NCI-H82 treated with DMSO at 0.1 percent for 48 hours (cell line): ENCODE results near the gene CCDC47.

ENCODE experiments used
- DNase-seq: peaks from one replicate; lab custom pipeline; 2025; ENCODE audit not compliant: unreplicated experiment; lab: John Stamatoyannopoulos, UW

Gene CCDC47

DNA sequence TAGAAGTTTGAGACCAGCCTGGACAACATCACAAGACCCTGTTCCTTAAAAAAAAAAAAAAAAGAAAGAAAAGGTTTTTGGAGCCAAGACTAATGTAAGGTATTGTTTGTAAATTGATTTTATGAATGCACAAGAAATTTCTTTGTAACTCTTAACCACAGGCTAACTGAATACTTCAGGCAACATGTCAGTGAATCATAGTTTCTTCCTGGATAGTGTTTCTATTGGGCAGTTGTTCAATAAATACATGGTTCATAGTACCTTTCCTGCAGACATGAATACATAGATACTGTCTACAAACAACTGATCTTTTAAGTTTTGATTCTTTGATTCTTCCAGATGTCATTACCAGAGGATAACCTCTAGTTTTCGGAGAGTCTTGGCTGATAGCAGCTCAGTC is 12.2 kb upstream of the CCDC47 start:
- DNase-seq = no peak

DNA sequence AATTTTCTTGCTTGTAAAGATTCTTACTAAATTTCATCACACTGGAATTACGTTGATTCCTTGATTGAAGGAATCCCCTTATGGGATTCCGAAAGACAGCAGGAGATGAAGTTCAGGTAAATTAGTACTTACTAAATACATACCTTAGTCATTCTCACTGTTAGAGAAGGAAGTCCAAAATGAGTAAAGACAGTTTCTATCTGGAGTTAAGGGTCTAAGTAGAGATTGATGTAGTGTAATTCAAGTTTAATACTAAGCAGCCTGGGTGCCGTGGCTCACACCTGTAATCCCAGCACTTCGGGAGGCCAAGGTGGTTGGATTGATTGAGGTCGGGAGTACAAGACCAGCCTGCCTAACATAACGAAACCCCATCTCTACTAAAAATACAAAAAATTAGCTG is 10.1 kb upstream of the CCDC47 start:
- no peak for DNase-seq

- no peak for DNase-seq
Observed at GRCh38 chr17:63780928-63781327, 7.5 kb upstream of the CCDC47 start.

- no peak for DNase-seq
Observed at GRCh38 chr17:63780507-63780906, 7.1 kb upstream of the CCDC47 start.

- DNase-seq = no peak
Observed at GRCh38 chr17:63775420-63775819, 2.0 kb upstream of the CCDC47 start.

- DNase-seq = no peak
Observed at GRCh38 chr17:63774969-63775265, 1.5 kb upstream of the CCDC47 start.

- peak; percentile 41 for DNase-seq
Observed at GRCh38 chr17:63774141-63774968, 958 bp upstream of the CCDC47 start, which contains the start of gene DDX42. Gene DDX42 (plus strand): TSS chr17:63774170. CDS start chr17:63787050, 12,880 bp downstream.

DNA sequence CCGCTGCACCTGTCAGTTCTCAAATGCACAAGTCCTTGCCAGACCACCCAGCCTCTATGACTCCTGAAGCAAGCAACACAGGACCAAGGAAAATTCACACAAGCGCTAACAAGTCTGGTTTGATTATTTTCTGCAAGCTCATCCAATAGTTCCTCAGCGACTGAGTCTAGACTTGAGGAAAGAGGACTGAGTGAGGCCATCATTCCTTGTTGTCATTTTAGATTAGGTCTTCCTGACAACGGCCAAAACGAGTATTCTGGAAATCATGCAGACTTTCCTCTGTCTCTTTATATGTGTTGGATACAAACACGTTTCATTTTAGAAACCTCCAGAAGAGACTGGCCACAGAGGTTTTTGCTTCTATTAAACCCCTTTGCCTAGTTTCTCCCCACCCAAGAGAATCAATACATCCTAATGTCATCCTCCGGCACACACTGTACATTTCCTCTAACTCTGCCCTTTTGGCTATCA is 561 bp downstream of the CCDC47 start:
- DNase-seq = no peak

DNA sequence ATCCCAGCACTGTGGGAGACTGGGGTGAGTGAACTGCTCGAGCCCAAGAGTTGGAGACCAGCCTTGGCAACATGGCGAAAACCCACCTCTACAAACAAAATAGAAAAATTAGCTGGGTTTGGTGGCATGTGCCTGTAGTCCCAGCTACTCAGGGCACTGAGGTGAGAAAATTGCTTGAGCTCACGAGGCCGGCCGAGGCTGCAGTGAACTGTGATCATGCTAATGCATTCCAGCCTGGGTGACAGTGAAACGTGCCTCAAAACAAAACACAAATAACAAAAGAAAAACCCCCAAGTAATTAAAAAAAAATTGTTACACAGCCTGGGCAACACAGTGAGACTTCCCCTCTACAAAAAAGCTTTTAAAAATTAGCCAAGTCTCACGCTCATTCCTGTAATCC is 5.0 kb downstream of the CCDC47 start:
- DNase-seq = no peak

DNA sequence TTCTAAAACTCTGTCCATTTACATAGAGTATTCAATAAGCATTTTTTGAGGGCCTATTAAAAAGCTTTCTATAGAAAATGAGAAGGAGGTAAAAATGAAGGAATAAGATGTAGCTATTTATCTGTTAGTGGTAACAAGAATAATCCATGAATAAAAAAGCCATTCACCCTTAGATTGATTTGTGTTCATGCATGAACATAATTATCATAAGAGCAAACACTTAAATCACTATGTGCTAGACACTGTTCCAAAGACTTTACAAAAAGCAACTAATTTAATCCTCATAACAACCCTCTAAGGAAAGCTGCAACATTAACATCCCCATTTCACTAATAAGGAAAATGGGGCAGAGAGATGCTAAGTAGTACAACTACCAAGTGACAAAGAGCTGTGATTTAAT is 6.6 kb downstream of the CCDC47 start:
- DNase-seq = no peak

- no peak for DNase-seq
Observed at GRCh38 chr17:63764716-63765115, 8.7 kb downstream of the CCDC47 start.

DNA sequence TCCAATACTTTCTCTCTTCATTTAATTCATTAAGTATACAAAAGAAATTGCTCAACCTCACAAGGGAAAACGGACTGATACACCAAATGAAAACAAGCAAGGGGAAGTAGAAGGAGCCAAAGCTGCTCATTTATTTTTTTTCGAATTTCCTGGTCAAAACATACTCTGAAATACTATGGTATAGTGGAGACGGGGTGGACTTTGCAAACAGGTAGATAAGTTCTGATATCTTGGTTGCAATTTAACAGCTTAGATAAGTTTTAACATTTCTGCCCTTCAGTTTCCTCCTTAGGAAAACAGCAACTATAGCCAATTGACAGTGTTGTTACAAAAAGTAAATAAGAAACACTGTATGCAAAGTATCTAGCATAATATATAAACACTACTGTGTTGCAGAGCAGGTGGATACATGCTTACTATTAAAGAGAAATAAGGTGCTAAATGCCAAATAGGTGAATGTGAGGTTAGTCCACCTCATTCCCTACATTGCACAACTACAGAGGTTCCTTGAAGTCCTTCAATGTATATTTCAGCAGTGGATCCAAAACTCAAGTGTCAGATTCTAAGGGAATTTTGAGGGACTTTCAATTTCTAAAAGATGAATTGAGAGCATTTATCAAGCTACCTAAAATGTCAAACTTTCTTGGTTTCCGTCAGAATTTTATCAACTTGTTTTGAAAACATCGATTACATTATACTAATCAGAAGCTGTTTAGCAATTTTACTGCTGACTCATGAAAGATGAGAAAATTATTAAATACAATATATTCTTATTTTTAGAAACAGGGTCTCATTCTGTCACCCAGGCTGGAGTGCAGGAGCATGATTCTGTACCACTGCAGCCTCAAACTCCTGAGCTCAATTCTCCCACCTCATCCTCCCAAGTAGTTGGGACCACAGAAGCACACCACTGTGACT is 11.0 kb downstream of the CCDC47 start:
- no peak for DNase-seq

DNA sequence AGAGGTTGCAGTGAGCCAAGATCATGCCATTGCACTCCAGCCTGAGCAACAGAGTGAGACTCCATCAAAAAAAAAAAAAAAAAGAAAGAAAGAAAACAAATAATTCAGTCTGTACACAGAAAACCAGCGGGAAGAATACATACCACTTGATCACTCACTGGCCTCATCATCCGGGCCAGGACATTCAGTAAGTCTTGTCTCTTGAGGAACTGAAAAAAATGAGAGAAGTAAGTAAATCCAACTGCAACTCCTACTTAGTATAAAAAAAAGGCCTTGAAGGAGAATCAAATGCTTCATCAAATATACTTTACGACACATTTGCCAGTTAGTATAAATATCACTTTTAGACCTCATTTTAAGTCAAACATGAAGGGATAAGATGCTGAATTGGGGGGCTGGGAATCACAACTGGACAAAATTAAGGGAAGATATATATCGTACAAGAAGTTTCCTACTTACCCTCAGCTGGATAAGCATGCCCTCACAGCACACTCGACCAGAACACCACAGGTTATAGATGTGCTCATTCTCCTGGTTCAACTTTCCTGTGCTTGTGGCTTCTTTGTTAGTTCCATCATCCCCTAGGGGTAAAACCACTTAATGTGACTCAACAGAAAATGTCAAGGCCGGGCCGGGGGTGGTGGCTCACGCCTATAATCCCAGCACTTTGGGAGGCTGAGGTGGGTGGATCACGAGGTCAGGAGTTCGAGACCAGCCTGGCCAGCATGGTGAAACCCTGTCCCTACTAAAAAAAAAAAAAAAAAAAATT is 12.4 kb downstream of the CCDC47 start:
- DNase-seq = no peak

GRCh38 chr17:63758428-63758827 is 15.0 kb downstream of the CCDC47 start:
- no peak for DNase-seq

DNA sequence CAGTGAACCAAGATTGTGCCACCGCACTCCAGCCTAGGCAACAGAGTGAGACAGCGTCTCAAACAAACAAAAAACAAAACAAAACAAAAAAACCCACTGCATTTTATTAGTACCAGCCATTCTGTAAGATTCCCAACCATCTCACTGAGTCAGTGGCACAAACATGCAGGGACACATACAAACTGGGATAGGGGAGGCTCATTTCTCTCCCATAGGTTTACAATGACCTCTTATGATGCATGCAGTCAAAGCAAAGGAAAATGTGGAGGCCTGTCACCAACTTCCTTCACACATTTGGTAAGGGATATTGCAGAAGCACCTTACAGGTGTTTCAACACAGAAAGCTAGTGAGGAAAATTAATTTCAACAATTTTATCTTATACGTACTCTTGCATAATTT is 19.4 kb downstream of the CCDC47 start:
- DNase-seq = no peak

DNA sequence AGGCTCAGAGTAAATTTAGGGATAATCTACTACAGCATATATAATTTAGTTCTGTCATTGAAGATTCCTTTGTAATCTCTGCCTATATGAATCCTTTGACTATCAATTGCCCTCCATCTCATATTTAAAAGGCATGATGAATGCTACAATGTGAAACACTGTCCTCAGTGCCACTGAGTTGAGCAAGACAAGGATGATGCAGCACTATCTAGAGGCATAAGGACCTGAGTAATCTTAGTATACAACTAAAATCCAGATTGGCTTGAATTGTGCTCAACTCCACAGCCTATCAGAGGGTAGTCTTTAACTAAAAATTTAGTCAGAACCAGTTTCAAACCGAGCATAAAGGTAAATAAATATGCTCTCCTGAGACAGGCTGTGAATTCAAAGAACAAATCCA is 20.2 kb downstream of the CCDC47 start:
- DNase-seq = no peak

DNA sequence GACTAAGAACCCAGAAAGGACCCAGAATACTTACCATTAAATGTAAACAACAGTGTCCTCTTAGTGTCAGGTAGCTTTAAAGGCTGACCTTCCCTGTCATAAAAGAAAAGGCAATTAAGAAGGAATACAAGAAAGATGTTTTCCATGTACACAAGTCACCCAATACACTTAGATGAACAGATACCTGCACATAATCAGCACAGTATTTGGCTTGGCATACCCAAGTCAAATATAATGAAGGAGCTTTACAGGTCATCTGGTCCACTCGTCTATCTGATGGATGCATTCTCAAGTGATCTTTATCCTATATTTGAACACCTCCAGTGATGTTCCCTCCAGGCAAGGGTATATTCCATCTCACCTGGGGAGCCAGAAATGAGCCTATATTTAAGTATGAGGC is 20.7 kb downstream of the CCDC47 start:
- DNase-seq = no peak

GRCh38 chr17:63751806-63752205 is 21.6 kb downstream of the CCDC47 start:
- no peak for DNase-seq

GRCh38 chr17:63741408-63742173 is 31.8 kb downstream of the CCDC47 start, which contains the start of gene STRADA:
Gene STRADA (minus strand): TSS chr17:63741799. CDS start chr17:63728369, 13,430 bp downstream.
- DNase-seq = peak; percentile 97

GRCh38 chr17:63741143-63741407 is 32.3 kb downstream of the CCDC47 start:
- no peak for DNase-seq
